ENCODE data around the gene RDH16.

GRCh38 chr12:56980268-56980667 lies 22.9 kb upstream of the RDH16 start:
- no peak for TF ChIP-seq CTCF (IDR thresholded peaks at IDR 0.05)
- no peak for TF ChIP-seq EZH2 (IDR thresholded peaks at IDR 0.05)
- no peak for TF ChIP-seq EZH2phosphoT487 (IDR thresholded peaks at IDR 0.05)
